Measurements from ENCODE around the gene ALMS1.
"Not testable (repeated sequence)": the region's sequence is repeated elsewhere in the genome, so short reads cannot be mapped to it uniquely, and the experiment has no call there.

Gene ALMS1

GRCh38 chr2:73504850-73505249 lies 119.2 kb downstream of the ALMS1 start:
- not testable (repeated sequence) for ATAC-seq (ENCODE audit: low read depth); H3K4me1 Mint-ChIP-seq; H3K4me3 Mint-ChIP-seq; DNase-seq (ENCODE audit: low spot score in 2 of 2); H3K27me3 Mint-ChIP-seq; H3K27ac Mint-ChIP-seq
- Mint-ChIP-seq H3K36me3 (peaks cover 50% of the 10 kb centered on the region), H3K9me3 (peaks cover 20% of the 10 kb centered on the region)

GRCh38 chr2:73510470-73510869 lies 124.8 kb downstream of the ALMS1 start:
- H3K36me3 Mint-ChIP-seq = peaks cover 65% of the 10 kb centered on the region
- not testable (repeated sequence) for H3K27me3 Mint-ChIP-seq; ATAC-seq (ENCODE audit: low read depth); H3K27ac Mint-ChIP-seq; H3K4me1 Mint-ChIP-seq; H3K4me3 Mint-ChIP-seq; DNase-seq (ENCODE audit: low spot score in 2 of 2)
- peaks cover 34% of the 10 kb centered on the region for H3K9me3 Mint-ChIP-seq

- H3K9me3 Mint-ChIP-seq = peaks cover 22% of the 10 kb centered on the region
- no peak overlapping the region for H3K4me3 Mint-ChIP-seq
- peak overlapping the region; percentile 32 for H3K27ac Mint-ChIP-seq
- peaks cover 41% of the 10 kb centered on the region for H3K36me3 Mint-ChIP-seq
- no peak for DNase-seq (ENCODE audit: low spot score in 2 of 2)
- peaks cover 4% of the 10 kb centered on the region for H3K4me1 Mint-ChIP-seq
- ATAC-seq (ENCODE audit: low read depth) = no peak
- no peaks in the 10 kb centered on the region for H3K27me3 Mint-ChIP-seq
Measured at GRCh38 chr2:73516033-73516432, 130.4 kb downstream of the ALMS1 start.

GRCh38 chr2:73528688-73529087 lies 143.1 kb downstream of the ALMS1 start:
- Mint-ChIP-seq H3K36me3 (peaks cover 74% of the 10 kb centered on the region), H3K27ac (no peak overlapping the region), H3K9me3 (peaks cover 25% of the 10 kb centered on the region), H3K4me3 (no peak overlapping the region), H3K27me3 (no peaks in the 10 kb centered on the region), H3K4me1 (no peaks in the 10 kb centered on the region)
- DNase-seq (ENCODE audit: low spot score in 2 of 2) (no peak), ATAC-seq (ENCODE audit: low read depth) (no peak)

GRCh38 chr2:73530773-73531172 lies 145.1 kb downstream of the ALMS1 start:
- H3K4me3 Mint-ChIP-seq; ATAC-seq (ENCODE audit: low read depth); DNase-seq (ENCODE audit: low spot score in 2 of 2); H3K27me3 Mint-ChIP-seq; H3K27ac Mint-ChIP-seq; H3K4me1 Mint-ChIP-seq: not testable (repeated sequence)
- H3K36me3 Mint-ChIP-seq = peaks cover 72% of the 10 kb centered on the region
- peaks cover 22% of the 10 kb centered on the region for H3K9me3 Mint-ChIP-seq

GRCh38 chr2:73532381-73532780 lies 146.7 kb downstream of the ALMS1 start:
- ATAC-seq (ENCODE audit: low read depth) (no peak), DNase-seq (ENCODE audit: low spot score in 2 of 2) (no peak)
- Mint-ChIP-seq H3K27me3 (no peaks in the 10 kb centered on the region), H3K27ac (no peak overlapping the region), H3K4me3 (no peak overlapping the region), H3K4me1 (no peaks in the 10 kb centered on the region), H3K36me3 (peaks cover 71% of the 10 kb centered on the region), H3K9me3 (peaks cover 17% of the 10 kb centered on the region)

- DNase-seq (ENCODE audit: low spot score in 2 of 2) (no peak), ATAC-seq (ENCODE audit: low read depth) (no peak)
- H3K27me3 Mint-ChIP-seq = no peaks in the 10 kb centered on the region
- H3K36me3 Mint-ChIP-seq = peaks cover 50% of the 10 kb centered on the region
- no peaks in the 10 kb centered on the region for H3K4me1 Mint-ChIP-seq
- H3K27ac Mint-ChIP-seq = no peak overlapping the region
- peaks cover 21% of the 10 kb centered on the region for H3K9me3 Mint-ChIP-seq
- no peak overlapping the region for H3K4me3 Mint-ChIP-seq
Measured at GRCh38 chr2:73536133-73536840, 150.7 kb downstream of the ALMS1 start.

- peaks cover 26% of the 10 kb centered on the region for H3K36me3 Mint-ChIP-seq
- not testable (repeated sequence) for H3K27me3 Mint-ChIP-seq; DNase-seq (ENCODE audit: low spot score in 2 of 2)
Measured at GRCh38 chr2:73560875-73561274, 175.2 kb downstream of the ALMS1 start.

GRCh38 chr2:73561422-73561821 lies 175.8 kb downstream of the ALMS1 start:
- H3K27me3 Mint-ChIP-seq = no peaks in the 10 kb centered on the region
- H3K27ac Mint-ChIP-seq = no peak overlapping the region
- H3K36me3 Mint-ChIP-seq = peaks cover 26% of the 10 kb centered on the region
- H3K4me1 Mint-ChIP-seq = no peaks in the 10 kb centered on the region
- DNase-seq (ENCODE audit: low spot score in 2 of 2) (no peak), ATAC-seq (ENCODE audit: low read depth) (no peak)
- H3K9me3 Mint-ChIP-seq = no peaks in the 10 kb centered on the region
- H3K4me3 Mint-ChIP-seq = no peak overlapping the region

More at GRCh38 chr2:73560875-73561274, 175.2 kb downstream of the ALMS1 start:
- H3K4me3 Mint-ChIP-seq; H3K9me3 Mint-ChIP-seq; H3K27ac Mint-ChIP-seq; ATAC-seq (ENCODE audit: low read depth); H3K4me1 Mint-ChIP-seq: not testable (repeated sequence)

- Mint-ChIP-seq H3K27me3 (no peaks in the 10 kb centered on the region), H3K9me3 (no peaks in the 10 kb centered on the region), H3K4me1 (no peaks in the 10 kb centered on the region), H3K36me3 (peaks cover 14% of the 10 kb centered on the region), H3K4me3 (no peak overlapping the region), H3K27ac (no peak overlapping the region)
- ATAC-seq (ENCODE audit: low read depth) (no peak), DNase-seq (ENCODE audit: low spot score in 2 of 2) (no peak)
Measured at GRCh38 chr2:73564986-73565385, 179.3 kb downstream of the ALMS1 start.

- Mint-ChIP-seq H3K9me3 (no peaks in the 10 kb centered on the region), H3K27ac (no peak overlapping the region), H3K4me1 (no peaks in the 10 kb centered on the region), H3K4me3 (no peak overlapping the region), H3K27me3 (no peaks in the 10 kb centered on the region), H3K36me3 (peaks cover 10% of the 10 kb centered on the region)
- no peak for DNase-seq (ENCODE audit: low spot score in 2 of 2)
- ATAC-seq (ENCODE audit: low read depth) = no peak
Measured at GRCh38 chr2:73566288-73566878, 180.7 kb downstream of the ALMS1 start.

- H3K4me3 Mint-ChIP-seq = no peak overlapping the region
- H3K27me3 Mint-ChIP-seq = no peaks in the 10 kb centered on the region
- H3K27ac Mint-ChIP-seq = no peak overlapping the region
- peaks cover 21% of the 10 kb centered on the region for H3K36me3 Mint-ChIP-seq
- no peak for ATAC-seq (ENCODE audit: low read depth)
- H3K9me3 Mint-ChIP-seq = peaks cover 9% of the 10 kb centered on the region
- no peak for DNase-seq (ENCODE audit: low spot score in 2 of 2)
- peaks cover 3% of the 10 kb centered on the region for H3K4me1 Mint-ChIP-seq
Measured at GRCh38 chr2:73575261-73575660, 189.6 kb downstream of the ALMS1 start.

- DNase-seq (ENCODE audit: low spot score in 2 of 2) = no peak
Measured at GRCh38 chr2:73582364-73582763, 196.7 kb downstream of the ALMS1 start.

GRCh38 chr2:73588177-73588576 lies 202.5 kb downstream of the ALMS1 start:
- peaks cover 7% of the 10 kb centered on the region for H3K9me3 Mint-ChIP-seq
- H3K27ac Mint-ChIP-seq = no peak overlapping the region
- DNase-seq (ENCODE audit: low spot score in 2 of 2) (no peak), ATAC-seq (ENCODE audit: low read depth) (no peak)
- H3K27me3 Mint-ChIP-seq = no peaks in the 10 kb centered on the region
- peaks cover 14% of the 10 kb centered on the region for H3K36me3 Mint-ChIP-seq
- H3K4me3 Mint-ChIP-seq = no peak overlapping the region
- H3K4me1 Mint-ChIP-seq = peaks cover 10% of the 10 kb centered on the region

More at GRCh38 chr2:73582364-73582763, 196.7 kb downstream of the ALMS1 start:
- ATAC-seq (ENCODE audit: low read depth) = no peak
- Mint-ChIP-seq H3K4me1 (peaks cover 8% of the 10 kb centered on the region), H3K4me3 (no peak overlapping the region), H3K27me3 (no peaks in the 10 kb centered on the region), H3K36me3 (peaks cover 36% of the 10 kb centered on the region), H3K27ac (no peak overlapping the region), H3K9me3 (peaks cover 24% of the 10 kb centered on the region)

- H3K36me3 Mint-ChIP-seq = peaks cover 16% of the 10 kb centered on the region
- no peaks in the 10 kb centered on the region for H3K4me1 Mint-ChIP-seq
Measured at GRCh38 chr2:73593680-73594079, 208.0 kb downstream of the ALMS1 start.

More at GRCh38 chr2:73593680-73594079, 208.0 kb downstream of the ALMS1 start:
- Mint-ChIP-seq H3K27ac (no peak overlapping the region), H3K27me3 (no peaks in the 10 kb centered on the region), H3K9me3 (no peaks in the 10 kb centered on the region), H3K4me3 (no peak overlapping the region)
- ATAC-seq (ENCODE audit: low read depth) (no peak), DNase-seq (ENCODE audit: low spot score in 2 of 2) (no peak)
